KOPT-K1 (cell line): Measurements from ENCODE around the gene CEP85L.

Source experiments
- H3K27ac ChIP-seq: fragments of 200-600 bp; sonication (generic); 2 replicates; pipeline ENCODE4 v1.5.1; 2016; ENCODE audit warnings: antibody characterized with exemption, mild to moderate bottlenecking, low read depth, low read length; ENCODE audit not compliant: poor library complexity, severe bottlenecking
- H3K36me3 ChIP-seq: fragments of 200-600 bp; sonication (generic); 2 replicates; pipeline ENCODE4 v1.5.1; 2017; ENCODE audit warnings: antibody characterized with exemption, mild to moderate bottlenecking, low read length, moderate library complexity; ENCODE audit not compliant: insufficient read depth
- H3K9me3 ChIP-seq: fragments of 200-600 bp; sonication (generic); 2 replicates; pipeline ENCODE4 v1.5.1; 2017; ENCODE audit warnings: antibody characterized with exemption, low read length, mild to moderate bottlenecking; ENCODE audit not compliant: insufficient read depth, poor library complexity, severe bottlenecking

Gene CEP85L

GRCh38 chr6:118646977-118647376, 4.4 kb downstream of the CEP85L start:
- Histone ChIP-seq H3K36me3 (peaks cover 23% of the 10 kb centered on the region), H3K27ac (no peak overlapping the region)

DNA sequence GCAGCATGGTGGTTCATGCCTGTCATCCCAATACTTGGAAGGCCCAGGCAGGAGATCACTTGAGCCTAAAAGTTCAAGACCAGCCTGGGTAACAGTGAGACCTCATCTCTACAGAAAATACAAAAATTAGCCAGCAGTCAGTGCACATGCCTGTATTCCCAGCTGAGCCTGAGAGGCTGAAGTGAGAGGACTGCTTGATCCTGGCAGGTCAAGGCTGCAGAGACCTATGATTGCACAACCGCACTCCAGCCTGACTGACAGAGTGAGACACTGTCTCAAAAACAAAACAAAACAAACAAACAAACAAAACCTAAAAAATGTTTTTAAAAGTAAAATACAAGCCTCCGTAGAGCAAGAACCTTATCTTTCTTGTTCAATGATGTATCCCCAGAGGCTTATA, 6.0 kb downstream of the CEP85L start:
- no peaks in the 10 kb centered on the region for H3K9me3 ChIP-seq
- H3K27ac ChIP-seq = no peak overlapping the region
- peaks cover 23% of the 10 kb centered on the region for H3K36me3 ChIP-seq

More at GRCh38 chr6:118646977-118647376, 4.4 kb downstream of the CEP85L start:
- no peaks in the 10 kb centered on the region for H3K9me3 ChIP-seq

- H3K9me3 ChIP-seq = no peaks in the 10 kb centered on the region
- H3K27ac ChIP-seq = no peak overlapping the region
- peaks cover 23% of the 10 kb centered on the region for H3K36me3 ChIP-seq
These were observed 7.4 kb downstream of the CEP85L start for GRCh38 chr6:118644007-118644406.

DNA sequence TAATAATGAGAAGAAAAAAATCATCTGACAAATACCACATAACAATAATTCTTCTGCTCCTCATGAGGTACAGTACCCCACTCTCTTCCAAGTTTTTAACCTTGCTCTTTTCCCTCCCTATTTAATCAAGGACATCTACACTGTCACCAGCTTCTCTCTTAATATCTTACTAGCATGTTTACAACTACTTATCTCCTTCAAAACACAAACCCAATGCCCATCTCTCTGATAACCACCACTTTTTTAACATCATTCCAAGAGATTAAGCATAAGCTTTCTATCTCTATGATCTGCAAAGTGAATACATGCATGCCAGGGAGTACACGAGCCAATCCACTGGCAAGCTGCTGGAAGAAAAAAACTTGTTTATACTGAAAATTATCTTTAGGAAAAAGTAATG, 10.3 kb downstream of the CEP85L start:
- H3K36me3 ChIP-seq = peaks cover 20% of the 10 kb centered on the region
- H3K27ac ChIP-seq = no peak overlapping the region
- peaks cover 6% of the 10 kb centered on the region for H3K9me3 ChIP-seq

DNA sequence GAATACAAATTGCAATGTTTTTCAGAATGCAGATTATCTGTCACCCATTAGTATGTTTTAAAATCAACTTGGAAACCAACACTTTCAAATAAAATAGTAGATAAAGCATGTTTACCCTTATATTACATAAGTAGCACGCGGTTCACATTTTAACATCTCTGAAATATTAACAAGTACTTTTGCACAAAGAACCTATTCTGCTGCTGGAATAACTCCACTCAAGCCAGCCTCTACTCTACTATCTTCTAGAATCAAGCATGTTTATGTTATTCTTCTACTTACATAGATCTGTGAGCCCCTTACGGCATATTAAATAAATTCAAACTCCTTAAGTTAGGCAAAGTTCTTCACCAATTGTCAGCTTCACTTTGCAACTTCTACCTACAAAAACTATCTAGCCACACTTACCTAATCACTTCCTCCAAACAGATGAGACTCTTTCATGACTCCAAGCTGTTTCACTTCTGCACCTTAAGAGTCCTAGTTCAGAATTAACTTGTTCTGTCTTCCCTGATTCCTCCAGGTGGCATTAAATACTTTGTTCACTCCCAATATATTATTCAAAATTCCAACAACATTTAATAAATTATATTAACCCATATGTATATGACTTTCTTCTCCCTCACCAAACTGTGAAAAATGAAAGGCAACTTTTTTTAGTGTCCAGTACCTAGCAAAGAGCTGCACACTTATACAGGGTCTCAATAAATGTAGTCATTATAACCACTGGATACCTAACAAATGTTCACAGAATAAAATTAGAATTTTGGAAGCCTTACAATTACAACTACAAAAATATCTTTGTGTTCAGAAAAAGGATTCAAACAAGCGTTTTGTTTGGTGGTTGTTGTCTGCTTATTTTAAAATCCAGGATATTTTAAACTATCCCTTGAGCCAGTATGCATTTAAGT, 12.1 kb downstream of the CEP85L start:
- H3K9me3 ChIP-seq = peaks cover 8% of the 10 kb centered on the region
- no peak overlapping the region for H3K27ac ChIP-seq
- peaks cover 10% of the 10 kb centered on the region for H3K36me3 ChIP-seq

DNA sequence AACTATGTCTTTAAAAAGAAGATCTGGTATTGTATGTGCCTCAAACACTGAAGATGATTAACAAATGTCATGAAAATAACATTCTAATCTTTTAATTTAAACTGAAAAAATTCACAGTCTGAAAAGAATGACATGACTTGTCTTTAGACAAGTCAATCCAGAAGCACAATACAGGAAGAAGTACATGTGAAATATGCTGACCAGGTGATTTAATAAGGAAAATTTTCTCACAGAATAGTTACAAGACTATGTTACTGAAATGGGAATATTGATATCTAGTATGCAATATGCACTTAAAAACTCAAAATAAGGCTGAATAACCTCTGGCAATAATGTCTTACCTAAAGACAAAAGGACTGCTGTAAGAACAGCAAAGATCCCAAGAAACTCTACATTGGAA, 13.1 kb downstream of the CEP85L start:
- peaks cover 10% of the 10 kb centered on the region for H3K36me3 ChIP-seq
- H3K27ac ChIP-seq = no peak overlapping the region
- H3K9me3 ChIP-seq = peaks cover 8% of the 10 kb centered on the region

GRCh38 chr6:118635909-118636735, 15.3 kb downstream of the CEP85L start:
- Histone ChIP-seq H3K27ac (no peak overlapping the region), H3K36me3 (peaks cover 24% of the 10 kb centered on the region), H3K9me3 (peaks cover 14% of the 10 kb centered on the region)

- H3K9me3 ChIP-seq = peaks cover 38% of the 10 kb centered on the region
- H3K36me3 ChIP-seq = peaks cover 61% of the 10 kb centered on the region
- H3K27ac ChIP-seq = no peak overlapping the region
These were observed 19.0 kb downstream of the CEP85L start for GRCh38 chr6:118632359-118632758.

DNA sequence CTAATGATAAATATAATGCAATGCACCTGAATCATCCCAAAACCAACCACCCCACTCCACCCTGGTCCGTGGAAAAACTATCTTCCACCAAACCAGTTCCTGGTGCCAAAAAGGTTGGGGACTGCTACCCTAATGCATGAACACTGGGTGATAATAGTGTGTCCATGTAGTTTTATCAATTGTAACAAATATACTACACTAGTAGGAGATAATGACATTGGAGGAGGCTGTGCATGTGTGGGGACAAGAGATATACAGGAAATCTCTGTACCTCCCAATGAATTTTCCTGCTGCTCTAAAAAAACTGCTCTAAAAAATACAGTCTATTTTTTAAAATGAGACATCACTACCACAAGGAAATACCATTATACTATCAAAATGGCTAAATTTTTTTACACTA, 20.5 kb downstream of the CEP85L start:
- Histone ChIP-seq H3K9me3 (peaks cover 45% of the 10 kb centered on the region), H3K27ac (no peak overlapping the region), H3K36me3 (peaks cover 66% of the 10 kb centered on the region)

- peaks cover 72% of the 10 kb centered on the region for H3K36me3 ChIP-seq
- no peak overlapping the region for H3K27ac ChIP-seq
- H3K9me3 ChIP-seq = peaks cover 50% of the 10 kb centered on the region
These were observed 21.3 kb downstream of the CEP85L start for GRCh38 chr6:118630067-118630466.

GRCh38 chr6:118627724-118628123, 23.7 kb downstream of the CEP85L start:
- H3K27ac ChIP-seq = no peak overlapping the region
- peaks cover 50% of the 10 kb centered on the region for H3K9me3 ChIP-seq
- peaks cover 80% of the 10 kb centered on the region for H3K36me3 ChIP-seq

DNA sequence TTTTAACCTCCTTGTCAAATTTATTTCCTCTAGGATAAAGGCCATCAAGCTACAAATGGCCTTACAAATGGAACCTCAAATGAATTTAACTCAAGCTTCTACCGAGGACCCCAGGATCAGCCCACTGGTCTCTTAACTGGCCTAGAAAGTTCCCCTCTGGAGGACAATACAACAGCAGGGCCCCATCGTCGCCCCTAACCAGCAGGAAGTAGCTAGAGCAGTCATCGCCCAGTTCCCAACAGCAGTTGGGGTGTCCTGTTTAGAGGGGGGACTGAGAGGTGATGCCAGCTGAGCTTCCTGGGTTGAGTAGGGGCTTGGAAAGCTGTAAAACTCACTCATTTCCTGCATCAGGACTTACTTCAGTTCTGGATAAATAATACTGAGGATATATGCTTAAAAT, 25.6 kb downstream of the CEP85L start:
- Histone ChIP-seq H3K9me3 (peaks cover 44% of the 10 kb centered on the region), H3K27ac (no peak overlapping the region), H3K36me3 (peaks cover 64% of the 10 kb centered on the region)

- H3K27ac ChIP-seq = no peak overlapping the region
- H3K36me3 ChIP-seq = peaks cover 41% of the 10 kb centered on the region
- peaks cover 16% of the 10 kb centered on the region for H3K9me3 ChIP-seq
These were observed 29.5 kb downstream of the CEP85L start for GRCh38 chr6:118621799-118622470.

- Histone ChIP-seq H3K36me3 (peaks cover 35% of the 10 kb centered on the region), H3K9me3 (no peaks in the 10 kb centered on the region), H3K27ac (no peak overlapping the region)
These were observed 31.2 kb downstream of the CEP85L start for GRCh38 chr6:118620202-118620601.
